OCI-LY7 (cell line): Measurements from ENCODE around the gene PLEK. TPM values are rescaled to one million over a fixed set of nuclear protein-coding genes. Genes with fewer than 3 reads are reported as not detected.
A peak's percentile ranks its signal among the peaks of the same experiment; 100 is the strongest.

Experiments used
- BruUV-seq: library from RNA; stranded (reverse); fragments of 400-500 nt; replicated peaks from 2 replicates; lab custom pipeline; 2021; lab: Mats Ljungman, UMichigan
- CTCF ChIA-PET: fragments of 300-600 bp; sonication (Branson Sonifier 250); formaldehyde crosslinking; loops from one replicate; lab custom pipeline; 2022; ENCODE audit warnings: antibody characterized with exemption; ENCODE audit not compliant: unreplicated experiment; lab: Charles Lee
- POLR2A ChIA-PET: fragments of 300-600 bp; sonication (Branson Sonifier 250); formaldehyde crosslinking; loops from one replicate; lab custom pipeline; 2022; ENCODE audit warnings: antibody characterized with exemption; lab: Charles Lee
- DNase-seq: peaks from one replicate; pipeline ENCODE4 v3.0.0-alpha.2; 2015; ENCODE audit warnings: low spot score
- H2AFZ ChIP-seq: fragments of 200-600 bp; sonication (generic), shearing (Covaris generic); 2 replicates; pipeline ENCODE4 v1.6.1; 2014; ENCODE audit warnings: mild to moderate bottlenecking, antibody characterized with exemption, low read length, moderate library complexity
- H3K27ac ChIP-seq: fragments of 200-600 bp; sonication (generic); 2 replicates; pipeline ENCODE4 v1.5.1; 2014; ENCODE audit warnings: mixed run types, low read depth, mild to moderate bottlenecking, moderate library complexity, low read length, inconsistent platforms; ENCODE audit not compliant: poor library complexity, severe bottlenecking
- H3K36me3 ChIP-seq: fragments of 200-600 bp; sonication (generic); 2 replicates; pipeline ENCODE4 v1.6.1; 2014; ENCODE audit warnings: mild to moderate bottlenecking, antibody characterized with exemption, low read length, moderate library complexity, mixed read lengths; ENCODE audit not compliant: insufficient read depth
- H3K4me1 ChIP-seq: fragments of 200-600 bp; sonication (generic); 2 replicates; pipeline ENCODE4 v1.5.1; 2014; ENCODE audit warnings: mild to moderate bottlenecking, low read length; ENCODE audit not compliant: insufficient read depth, poor library complexity, severe bottlenecking
- H3K4me2 ChIP-seq: fragments of 200-600 bp; sonication (generic); 2 replicates; pipeline ENCODE4 v1.6.1; 2014; ENCODE audit warnings: mild to moderate bottlenecking, low read length
- H3K4me3 ChIP-seq: fragments of 200-600 bp; sonication (generic); 2 replicates; pipeline ENCODE4 v1.5.1; 2014; ENCODE audit warnings: mild to moderate bottlenecking, low read depth, low read length; ENCODE audit not compliant: poor library complexity, severe bottlenecking
- H3K79me2 ChIP-seq: fragments of 200-600 bp; sonication (generic); 2 replicates; pipeline ENCODE4 v1.6.1; 2016; ENCODE audit warnings: low read depth, mild to moderate bottlenecking, low read length, moderate library complexity, mixed read lengths; ENCODE audit not compliant: insufficient read depth
- H3K9me2 ChIP-seq: fragments of 200-600 bp; sonication (generic); 2 replicates; pipeline ENCODE4 v1.6.1; 2016; ENCODE audit warnings: mild to moderate bottlenecking, low read length, mixed read lengths; ENCODE audit not compliant: insufficient read depth
- H3K9me3 ChIP-seq: fragments of 200-600 bp; sonication (generic); 2 replicates; pipeline ENCODE4 v1.6.1; 2014; ENCODE audit warnings: mild to moderate bottlenecking, mixed run types, low read length, mixed read lengths
- H4K20me1 ChIP-seq: fragments of 200-600 bp; sonication (generic); 2 replicates; pipeline ENCODE4 v1.6.1; 2014; ENCODE audit warnings: mild to moderate bottlenecking, antibody characterized with exemption, low read length, moderate library complexity, mixed read lengths; ENCODE audit not compliant: insufficient read depth
- CTCF ChIP-seq: fragments of 200-600 bp; sonication (generic); conservative IDR thresholded peaks from 2 replicates; pipeline ENCODE4 v1.5.1; 2014; ENCODE audit warnings: mild to moderate bottlenecking, antibody characterized with exemption, low read length, moderate library complexity, mixed read lengths
- EZH2phosphoT487 ChIP-seq: fragments of 200-600 bp; sonication (generic); IDR thresholded peaks from 2 replicates; pipeline ENCODE4 v1.6.1; 2018; ENCODE audit warnings: low read depth, borderline replicate concordance, mild to moderate bottlenecking, mixed run types, antibody characterized with exemption, low read length, moderate library complexity, mixed read lengths
- intact Hi-C: fragments of 100-400 bp; cut with micrococcal nuclease; formaldehyde crosslinking; loops from one replicate; pipeline ENCODE4 v1.10.0; 2022; ENCODE audit not compliant: unreplicated experiment
- total RNA-seq, 2 experiments: library from RNA; depleted of rRNA in 1 of 2; stranded (reverse); fragments of >200 nt in 1 of 2; shearing (Covaris generic) in 1 of 2; gene quantifications; 2 replicates each; pipeline ENCODE4 v1.2.3, GENCODE V29; 2014 to 2022

The PLEK gene
- total RNA-seq, 2 experiments from 2014 or later, result 20.8 to 80.6 TPM

GRCh38 chr2:68359889-68360288 lies 5.2 kb upstream of the PLEK start:
- Histone ChIP-seq H3K79me2 (peaks cover 2% of the 10 kb centered on the region; the same call in 1 of the 2 replicates), H3K36me3 (no peaks in the 10 kb centered on the region), H3K27ac (no peak overlapping the region), H3K4me3 (no peak overlapping the region), H3K9me3 (no peaks in the 10 kb centered on the region), H4K20me1 (no peaks in the 10 kb centered on the region), H3K9me2 (no peaks in the 10 kb centered on the region), H2AFZ (no peak overlapping the region), H3K4me2 (no peak overlapping the region), H3K4me1 (peaks cover 40% of the 10 kb centered on the region)
- no TSS peak for BruUV-seq
- intact Hi-C loops, result loop anchor here (5.0 to 10.0 kb wide), 4 partner anchors 108 to 545 kb away; partner anchors contain the start of gene PPP3R1
- TF ChIP-seq EZH2phosphoT487 (no peak), CTCF (peak; percentile 61)
- no peak for DNase-seq
- ChIA-PET CTCF (no interaction called here), POLR2A (interaction anchor here (0.8 to 0.9 kb wide), 2 partner anchors 20 to 84 kb away, joined by 3 to 4 read pairs; no protein-coding TSS in a partner anchor)

GRCh38 chr2:68362069-68362468 lies 3.0 kb upstream of the PLEK start:
- Histone ChIP-seq H3K4me3 (peak overlapping the region; percentile 49), H3K27ac (peak overlapping the region; percentile 72), H3K9me2 (no peaks in the 10 kb centered on the region), H3K4me1 (peaks cover 57% of the 10 kb centered on the region), H3K36me3 (no peaks in the 10 kb centered on the region), H3K4me2 (peak overlapping the region; percentile 67), H3K9me3 (no peaks in the 10 kb centered on the region), H2AFZ (peak overlapping the region; percentile 91), H3K79me2 (peaks cover 24% of the 10 kb centered on the region), H4K20me1 (no peaks in the 10 kb centered on the region)
- no TSS peak for BruUV-seq
- ChIA-PET CTCF (no interaction called here), POLR2A (interaction anchor here (1.1 to 1.4 kb wide), 3 partner anchors 49 to 77 kb away, joined by 3 to 5 read pairs (median 4); no protein-coding TSS in a partner anchor)
- DNase-seq, result peak; percentile 94
- intact Hi-C loops, result loop anchor here (1.0 to 10.0 kb wide), 9 partner anchors 49 to 543 kb away; partner anchors contain the start of gene PPP3R1
- TF ChIP-seq EZH2phosphoT487 (no peak), CTCF (peak; percentile 92)

GRCh38 chr2:68362749-68363148 lies 2.3 kb upstream of the PLEK start:
- Histone ChIP-seq H4K20me1 (no peaks in the 10 kb centered on the region), H3K9me2 (no peaks in the 10 kb centered on the region), H3K27ac (peak overlapping the region; percentile 72), H3K9me3 (no peaks in the 10 kb centered on the region), H3K4me3 (no peak overlapping the region), H3K36me3 (no peaks in the 10 kb centered on the region), H3K4me2 (peak overlapping the region; percentile 67), H3K4me1 (peaks cover 61% of the 10 kb centered on the region), H2AFZ (peak overlapping the region; percentile 91), H3K79me2 (peaks cover 30% of the 10 kb centered on the region)
- intact Hi-C loops, result loop anchor here (1.0 to 10.0 kb wide), 9 partner anchors 49 to 542 kb away; partner anchors contain the start of gene PPP3R1
- ChIA-PET CTCF (interaction anchor here (1.1 kb wide), 1 partner anchor 79 kb away, joined by 3 read pairs; no protein-coding TSS in a partner anchor), POLR2A (interaction anchor here (1.1 to 1.4 kb wide), 4 partner anchors 48 to 76 kb away, joined by 3 to 5 read pairs (median 4); no protein-coding TSS in a partner anchor)
- TF ChIP-seq CTCF, result no peak
- no peak for TF ChIP-seq EZH2phosphoT487
- peak; percentile 19 for DNase-seq
- BruUV-seq, result no TSS peak
